Measurements from ENCODE around the gene MAML3.
A peak's percentile ranks its signal among the peaks of the same experiment; 100 is the strongest.

MAML3 gene

GRCh38 chr4:139986106-139986505, 167.9 kb downstream of the MAML3 start:
- Histone ChIP-seq H2AK5ac (ENCODE audit: low read length, severe bottlenecking) (no peak overlapping the region), H3K27ac (ENCODE audit: low read length, poor library complexity, severe bottlenecking) (no peak overlapping the region), H3K4me1 (ENCODE audit: control insufficient read depth, insufficient read depth, low read depth, low read length) (peaks cover 6% of the 10 kb centered on the region), H3K27me3 (ENCODE audit: control insufficient read depth in 1 of 2, insufficient read depth in 1 of 2, low read length in 2 of 2) (no peaks in the 10 kb centered on the region), H3K36me3 (ENCODE audit: control insufficient read depth in 1 of 2, insufficient read depth in 2 of 2, low read depth in 1 of 2, low read length in 2 of 2) (no peaks in the 10 kb centered on the region), H3K18ac (ENCODE audit: low read depth in 1 of 2, low read length in 2 of 2) (no peak overlapping the region), H4K8ac (ENCODE audit: low read length) (no peak overlapping the region), H2BK12ac (ENCODE audit: low read length in 2 of 2) (no peak overlapping the region), H2AFZ (ENCODE audit: low read depth, low read length) (no peak overlapping the region), H3K4me3 (ENCODE audit: insufficient read depth in 1 of 2, low read depth in 1 of 2, low read length in 2 of 2) (no peak overlapping the region), H3K79me1 (replicated peaks; ENCODE audit: low read length, poor library complexity, severe bottlenecking) (peaks cover 8% of the 10 kb centered on the region), H2BK120ac (ENCODE audit: low read depth, low read length) (no peak overlapping the region), H2BK5ac (ENCODE audit: low read depth, low read length, poor library complexity, severe bottlenecking) (no peak overlapping the region), H2BK15ac (ENCODE audit: low read depth, poor library complexity, severe bottlenecking) (no peak overlapping the region), H3K4ac (ENCODE audit: low read depth in 1 of 2, low read length in 2 of 2) (no peak overlapping the region), H3K9ac (ENCODE audit: low read length) (peak overlapping the region; percentile 77), H4K91ac (ENCODE audit: low read length) (no peak overlapping the region), H3K23ac (ENCODE audit: low read length in 2 of 2) (no peak overlapping the region), H3K14ac (ENCODE audit: low read length in 2 of 2) (no peak overlapping the region), H3K4me2 (ENCODE audit: low read length, poor library complexity, severe bottlenecking) (no peak overlapping the region), H3K9me3 (ENCODE audit: control insufficient read depth, low read length) (no peaks in the 10 kb centered on the region)
- DNase-seq = no peak
- 86% methylated on average over 5 of the region's 5 CpGs for WGBS

- no peak overlapping the region for H2BK15ac ChIP-seq (ENCODE audit: low read depth, poor library complexity, severe bottlenecking)
- H3K9me3 ChIP-seq (ENCODE audit: control insufficient read depth, low read length) = no peaks in the 10 kb centered on the region
- no peaks in the 10 kb centered on the region for H3K36me3 ChIP-seq (ENCODE audit: control insufficient read depth in 1 of 2, insufficient read depth in 2 of 2, low read depth in 1 of 2, low read length in 2 of 2)
- no peak overlapping the region for H2BK120ac ChIP-seq (ENCODE audit: low read depth, low read length)
- H2BK5ac ChIP-seq (ENCODE audit: low read depth, low read length, poor library complexity, severe bottlenecking) = no peak overlapping the region
- no peak overlapping the region for H3K14ac ChIP-seq (ENCODE audit: low read length in 2 of 2)
- no peak for DNase-seq
- peaks cover 8% of the 10 kb centered on the region for H3K79me1 ChIP-seq (replicated peaks; ENCODE audit: low read length, poor library complexity, severe bottlenecking)
- no peak overlapping the region for H2BK12ac ChIP-seq (ENCODE audit: low read length in 2 of 2)
- no peak overlapping the region for H3K23ac ChIP-seq (ENCODE audit: low read length in 2 of 2)
- no peaks in the 10 kb centered on the region for H3K27me3 ChIP-seq (ENCODE audit: control insufficient read depth in 1 of 2, insufficient read depth in 1 of 2, low read length in 2 of 2)
- H3K4me1 ChIP-seq (ENCODE audit: control insufficient read depth, insufficient read depth, low read depth, low read length) = peaks cover 6% of the 10 kb centered on the region
- no peak overlapping the region for H3K18ac ChIP-seq (ENCODE audit: low read depth in 1 of 2, low read length in 2 of 2)
- H3K4me3 ChIP-seq (ENCODE audit: insufficient read depth in 1 of 2, low read depth in 1 of 2, low read length in 2 of 2) = no peak overlapping the region
- H3K4me2 ChIP-seq (ENCODE audit: low read length, poor library complexity, severe bottlenecking) = no peak overlapping the region
- H3K27ac ChIP-seq (ENCODE audit: low read length, poor library complexity, severe bottlenecking) = no peak overlapping the region
- H3K4ac ChIP-seq (ENCODE audit: low read depth in 1 of 2, low read length in 2 of 2) = no peak overlapping the region
- H2AK5ac ChIP-seq (ENCODE audit: low read length, severe bottlenecking) = no peak overlapping the region
- no peak overlapping the region for H4K91ac ChIP-seq (ENCODE audit: low read length)
- no peak overlapping the region for H4K8ac ChIP-seq (ENCODE audit: low read length)
- no peak overlapping the region for H3K9ac ChIP-seq (ENCODE audit: low read length)
- no peak overlapping the region for H2AFZ ChIP-seq (ENCODE audit: low read depth, low read length)
Measured at GRCh38 chr4:139985401-139985800, 168.6 kb downstream of the MAML3 start.

GRCh38 chr4:139984471-139984870, 169.5 kb downstream of the MAML3 start:
- no peak overlapping the region for H3K4me2 ChIP-seq (ENCODE audit: low read length, poor library complexity, severe bottlenecking)
- no peak overlapping the region for H2BK5ac ChIP-seq (ENCODE audit: low read depth, low read length, poor library complexity, severe bottlenecking)
- H4K8ac ChIP-seq (ENCODE audit: low read length) = no peak overlapping the region
- H2AK5ac ChIP-seq (ENCODE audit: low read length, severe bottlenecking) = no peak overlapping the region
- H3K23ac ChIP-seq (ENCODE audit: low read length in 2 of 2) = no peak overlapping the region
- H2BK15ac ChIP-seq (ENCODE audit: low read depth, poor library complexity, severe bottlenecking) = no peak overlapping the region
- no peak overlapping the region for H3K27ac ChIP-seq (ENCODE audit: low read length, poor library complexity, severe bottlenecking)
- no peak overlapping the region for H3K9ac ChIP-seq (ENCODE audit: low read length)
- DNase-seq = no peak
- H3K79me1 ChIP-seq (replicated peaks; ENCODE audit: low read length, poor library complexity, severe bottlenecking) = peaks cover 10% of the 10 kb centered on the region
- WGBS = 100% methylated on average over 1 of the region's 1 CpG
- no peak overlapping the region for H2BK120ac ChIP-seq (ENCODE audit: low read depth, low read length)
- H3K14ac ChIP-seq (ENCODE audit: low read length in 2 of 2) = no peak overlapping the region
- H3K4me3 ChIP-seq (ENCODE audit: insufficient read depth in 1 of 2, low read depth in 1 of 2, low read length in 2 of 2) = no peak overlapping the region
- H3K18ac ChIP-seq (ENCODE audit: low read depth in 1 of 2, low read length in 2 of 2) = no peak overlapping the region
- H2BK12ac ChIP-seq (ENCODE audit: low read length in 2 of 2) = no peak overlapping the region
- H3K4me1 ChIP-seq (ENCODE audit: control insufficient read depth, insufficient read depth, low read depth, low read length) = peaks cover 5% of the 10 kb centered on the region
- H3K27me3 ChIP-seq (ENCODE audit: control insufficient read depth in 1 of 2, insufficient read depth in 1 of 2, low read length in 2 of 2) = no peaks in the 10 kb centered on the region
- no peak overlapping the region for H2AFZ ChIP-seq (ENCODE audit: low read depth, low read length)
- H3K9me3 ChIP-seq (ENCODE audit: control insufficient read depth, low read length) = no peaks in the 10 kb centered on the region
- no peak overlapping the region for H4K91ac ChIP-seq (ENCODE audit: low read length)
- H3K36me3 ChIP-seq (ENCODE audit: control insufficient read depth in 1 of 2, insufficient read depth in 2 of 2, low read depth in 1 of 2, low read length in 2 of 2) = peaks cover 0 to 3% of the 10 kb centered on the region in 2 experiments
- H3K4ac ChIP-seq (ENCODE audit: low read depth in 1 of 2, low read length in 2 of 2) = no peak overlapping the region

GRCh38 chr4:139978692-139979091, 175.3 kb downstream of the MAML3 start:
- H3K4me1 ChIP-seq (ENCODE audit: control insufficient read depth, insufficient read depth, low read depth, low read length) = no peaks in the 10 kb centered on the region
- WGBS = 89% methylated on average over 1 of the region's 2 CpGs

More at GRCh38 chr4:139978692-139979091, 175.3 kb downstream of the MAML3 start:
- Histone ChIP-seq H3K79me1 (replicated peaks; ENCODE audit: low read length, poor library complexity, severe bottlenecking) (peaks cover 8% of the 10 kb centered on the region), H2AK5ac (ENCODE audit: low read length, severe bottlenecking) (no peak overlapping the region), H3K9me3 (ENCODE audit: control insufficient read depth, low read length) (no peaks in the 10 kb centered on the region), H3K36me3 (ENCODE audit: control insufficient read depth in 1 of 2, insufficient read depth in 2 of 2, low read depth in 1 of 2, low read length in 2 of 2) (peaks cover 0 to 3% of the 10 kb centered on the region in 2 experiments), H3K27ac (ENCODE audit: low read length, poor library complexity, severe bottlenecking) (no peak overlapping the region), H4K8ac (ENCODE audit: low read length) (no peak overlapping the region), H3K4ac (ENCODE audit: low read depth in 1 of 2, low read length in 2 of 2) (no peak overlapping the region), H2BK15ac (ENCODE audit: low read depth, poor library complexity, severe bottlenecking) (no peak overlapping the region), H3K23ac (ENCODE audit: low read length in 2 of 2) (no peak overlapping the region), H3K18ac (ENCODE audit: low read depth in 1 of 2, low read length in 2 of 2) (no peak overlapping the region), H4K91ac (ENCODE audit: low read length) (no peak overlapping the region), H2AFZ (ENCODE audit: low read depth, low read length) (no peak overlapping the region), H2BK120ac (ENCODE audit: low read depth, low read length) (no peak overlapping the region), H3K4me2 (ENCODE audit: low read length, poor library complexity, severe bottlenecking) (no peak overlapping the region), H3K27me3 (ENCODE audit: control insufficient read depth in 1 of 2, insufficient read depth in 1 of 2, low read length in 2 of 2) (no peaks in the 10 kb centered on the region), H2BK12ac (ENCODE audit: low read length in 2 of 2) (no peak overlapping the region), H2BK5ac (ENCODE audit: low read depth, low read length, poor library complexity, severe bottlenecking) (no peak overlapping the region), H3K9ac (ENCODE audit: low read length) (no peak overlapping the region), H3K4me3 (ENCODE audit: insufficient read depth in 1 of 2, low read depth in 1 of 2, low read length in 2 of 2) (no peak overlapping the region), H3K14ac (ENCODE audit: low read length in 2 of 2) (no peak overlapping the region)
- DNase-seq = no peak

Measured in mesenchymal stem cell (in vitro differentiated cells and primary cell).